WTC11 (cell line): Measurements from ENCODE around the gene GSPT1.

Source experiments
- ATF3 ChIP-seq: sonication (generic); formaldehyde crosslinking; conservative IDR thresholded peaks from 2 replicates; pipeline ENCODE4 v1.8.1; 2022; ENCODE audit warnings: mild to moderate bottlenecking, missing genetic modification reagents
- CTCF ChIP-seq: fragments of 200-600 bp; IDR thresholded peaks from 2 replicates; pipeline ENCODE4 v1.8.0; 2022; ENCODE audit warnings: antibody characterized with exemption
- JUN ChIP-seq: sonication (generic); formaldehyde crosslinking; IDR thresholded peaks from 2 replicates; pipeline ENCODE4 v1.8.0; 2023; ENCODE audit warnings: mild to moderate bottlenecking, missing genetic modification reagents
- STAT6 ChIP-seq: sonication (generic); formaldehyde crosslinking; conservative IDR thresholded peaks from 2 replicates; pipeline ENCODE4 v1.8.1; 2023; ENCODE audit warnings: mild to moderate bottlenecking, low read depth, missing genetic modification reagents, moderate library complexity
- USF2 ChIP-seq: sonication (generic); formaldehyde crosslinking; IDR thresholded peaks from 2 replicates; pipeline ENCODE4 v1.8.1; 2023; ENCODE audit warnings: mild to moderate bottlenecking, missing genetic modification reagents, moderate library complexity

GRCh38 chr16:11957591-11958395 lies 42.0 kb upstream of the GSPT1 start:
- TF ChIP-seq JUN (no peak), ATF3 (no peak), CTCF (no peak), USF2 (CRISPR knock-in tag) (no peak), STAT6 (CRISPR knock-in tag) (no peak)
